OCI-LY1 (cell line): ENCODE results near the gene OR10H3.
A peak's percentile ranks its signal among the peaks of the same experiment; 100 is the strongest.

Source experiments
- H2AFZ ChIP-seq: fragments of 200-600 bp; sonication (generic), shearing (Covaris generic); 2 replicates; pipeline ENCODE4 v1.6.0; 2014; ENCODE audit warnings: antibody characterized with exemption, mild to moderate bottlenecking, low read length
- H3F3A ChIP-seq: fragments of 200-600 bp; sonication (generic), shearing (Covaris generic); 2 replicates; pipeline ENCODE4 v1.6.0; 2014; ENCODE audit warnings: mild to moderate bottlenecking, antibody characterized with exemption, low read length, moderate library complexity; ENCODE audit not compliant: insufficient read depth
- H3K27ac ChIP-seq: fragments of 200-600 bp; sonication (generic); 2 replicates; pipeline ENCODE4 v1.5.1; 2014; ENCODE audit warnings: low read length, mixed run types, mild to moderate bottlenecking, low read depth; ENCODE audit not compliant: poor library complexity, severe bottlenecking
- H3K27me3 ChIP-seq: fragments of 200-600 bp; sonication (generic); 2 replicates; pipeline ENCODE4 v1.6.0; 2014; ENCODE audit warnings: antibody characterized with exemption, mild to moderate bottlenecking, low read length, moderate library complexity; ENCODE audit not compliant: insufficient read depth
- H3K36me3 ChIP-seq: fragments of 200-600 bp; sonication (generic); 2 replicates; pipeline ENCODE4 v1.6.1; 2014; ENCODE audit warnings: mild to moderate bottlenecking, antibody characterized with exemption, low read length, moderate library complexity, mixed read lengths; ENCODE audit not compliant: insufficient read depth
- H3K4me1 ChIP-seq: fragments of 200-600 bp; sonication (generic); 2 replicates; pipeline ENCODE4 v1.5.1; 2014; ENCODE audit warnings: mild to moderate bottlenecking, low read length, moderate library complexity; ENCODE audit not compliant: insufficient read depth, severe bottlenecking
- H3K4me2 ChIP-seq: fragments of 200-600 bp; sonication (generic), shearing (Covaris generic); 2 replicates; pipeline ENCODE4 v1.6.1; 2014; ENCODE audit warnings: low read length
- H3K4me3 ChIP-seq: fragments of 200-600 bp; sonication (generic); 2 replicates; pipeline ENCODE4 v1.5.1; 2014; ENCODE audit warnings: low read length, low read depth, mild to moderate bottlenecking, mixed read lengths; ENCODE audit not compliant: poor library complexity, severe bottlenecking
- H3K79me2 ChIP-seq: fragments of 200-600 bp; shearing (Covaris generic); 2 replicates; pipeline ENCODE4 v1.6.1; 2016; ENCODE audit warnings: mixed run types, low read length, mixed read lengths; ENCODE audit not compliant: insufficient read depth
- H3K9ac ChIP-seq: fragments of 200-600 bp; sonication (generic), shearing (Covaris generic); 2 replicates; pipeline ENCODE4 v1.6.1; 2014; ENCODE audit warnings: mild to moderate bottlenecking, low read length, mixed read lengths
- H3K9me2 ChIP-seq: fragments of 200-600 bp; sonication (generic), shearing (Covaris generic); 2 replicates; pipeline ENCODE4 v1.6.1; 2014; ENCODE audit warnings: low read depth, mild to moderate bottlenecking, low read length, mixed read lengths
- H3K9me3 ChIP-seq: fragments of 200-600 bp; shearing (Covaris generic); 2 replicates; pipeline ENCODE4 v1.6.1; 2014; ENCODE audit warnings: low read length, mixed read lengths
- H4K20me1 ChIP-seq: fragments of 200-600 bp; sonication (generic), shearing (Covaris generic); 2 replicates; pipeline ENCODE4 v1.6.0; 2016; ENCODE audit warnings: mild to moderate bottlenecking, low read length; ENCODE audit not compliant: insufficient read depth
- EZH2 ChIP-seq: fragments of 200-600 bp; sonication (generic), shearing (Covaris generic); IDR thresholded peaks from 2 replicates; pipeline ENCODE4 v1.8.0; 2017; ENCODE audit warnings: borderline replicate concordance, mixed run types, mild to moderate bottlenecking, antibody characterized with exemption, low read length, moderate library complexity, mixed read lengths
- TF ChIP-seq, protein P1 (sequence below): fragments of 200-600 bp; sonication (generic), shearing (Covaris generic); IDR thresholded peaks from 2 replicates; pipeline ENCODE4 v1.5.1; 2017; ENCODE audit warnings: mild to moderate bottlenecking, antibody characterized with exemption, low read length, moderate library complexity, mixed read lengths

The OR10H3 gene

DNA sequence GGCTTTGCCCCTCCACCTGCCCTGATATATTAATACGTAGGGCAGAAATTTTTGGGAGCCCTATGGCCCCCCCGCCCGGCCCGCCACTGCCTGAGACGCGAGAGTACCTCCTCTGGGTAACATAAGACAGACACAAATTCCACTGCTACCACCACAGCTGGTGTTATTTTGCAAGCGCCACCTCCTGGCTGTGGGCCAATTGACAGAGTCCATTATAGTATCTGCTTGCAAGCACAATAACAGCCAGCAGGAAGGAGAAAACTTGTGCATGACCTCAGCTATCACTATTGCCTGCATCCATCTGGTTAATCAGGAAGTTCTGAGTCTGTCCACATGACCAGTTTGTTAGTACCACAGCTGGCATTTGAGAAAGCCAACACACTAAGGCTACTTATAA is 35.3 kb upstream of the OR10H3 start:
- Histone ChIP-seq H3K79me2 (no peaks in the 10 kb centered on the region), H3K4me2 (no peak overlapping the region), H3K36me3 (no peaks in the 10 kb centered on the region), H3K9ac (no peak overlapping the region), H4K20me1 (no peaks in the 10 kb centered on the region), H2AFZ (no peak overlapping the region), H3F3A (no peaks in the 10 kb centered on the region), H3K9me3 (no peaks in the 10 kb centered on the region), H3K4me3 (no peak overlapping the region), H3K27ac (no peak overlapping the region), H3K27me3 (no peaks in the 10 kb centered on the region), H3K4me1 (no peaks in the 10 kb centered on the region), H3K9me2 (no peaks in the 10 kb centered on the region)
- TF ChIP-seq, protein P1, sequence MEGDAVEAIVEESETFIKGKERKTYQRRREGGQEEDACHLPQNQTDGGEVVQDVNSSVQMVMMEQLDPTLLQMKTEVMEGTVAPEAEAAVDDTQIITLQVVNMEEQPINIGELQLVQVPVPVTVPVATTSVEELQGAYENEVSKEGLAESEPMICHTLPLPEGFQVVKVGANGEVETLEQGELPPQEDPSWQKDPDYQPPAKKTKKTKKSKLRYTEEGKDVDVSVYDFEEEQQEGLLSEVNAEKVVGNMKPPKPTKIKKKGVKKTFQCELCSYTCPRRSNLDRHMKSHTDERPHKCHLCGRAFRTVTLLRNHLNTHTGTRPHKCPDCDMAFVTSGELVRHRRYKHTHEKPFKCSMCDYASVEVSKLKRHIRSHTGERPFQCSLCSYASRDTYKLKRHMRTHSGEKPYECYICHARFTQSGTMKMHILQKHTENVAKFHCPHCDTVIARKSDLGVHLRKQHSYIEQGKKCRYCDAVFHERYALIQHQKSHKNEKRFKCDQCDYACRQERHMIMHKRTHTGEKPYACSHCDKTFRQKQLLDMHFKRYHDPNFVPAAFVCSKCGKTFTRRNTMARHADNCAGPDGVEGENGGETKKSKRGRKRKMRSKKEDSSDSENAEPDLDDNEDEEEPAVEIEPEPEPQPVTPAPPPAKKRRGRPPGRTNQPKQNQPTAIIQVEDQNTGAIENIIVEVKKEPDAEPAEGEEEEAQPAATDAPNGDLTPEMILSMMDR = peak; percentile 41; the same call in 1 of the 2 replicates
- TF ChIP-seq EZH2 = no peak

DNA sequence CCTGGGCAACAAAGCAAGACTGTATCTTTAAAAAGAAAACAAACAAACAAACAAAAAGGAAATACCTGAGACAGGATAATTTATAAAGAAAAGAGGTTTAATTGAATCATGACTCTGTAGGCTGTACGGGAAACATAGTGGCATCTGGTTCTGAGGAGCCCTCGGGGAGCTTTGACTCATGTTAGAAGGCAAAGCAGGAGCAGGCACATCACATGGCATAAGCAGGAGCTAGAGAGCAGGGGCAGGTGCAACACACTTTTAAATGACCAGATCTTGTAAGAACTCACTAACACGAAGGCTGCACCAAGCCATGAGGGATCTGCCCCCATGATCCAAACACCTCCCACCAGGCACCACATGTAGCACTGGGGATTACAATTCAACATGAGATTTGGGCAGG is 23.1 kb upstream of the OR10H3 start:
- no peaks in the 10 kb centered on the region for H3K27me3 ChIP-seq
- no peak overlapping the region for H3K9ac ChIP-seq
- H3K9me3 ChIP-seq = no peaks in the 10 kb centered on the region
- no peak overlapping the region for H3K27ac ChIP-seq
- H4K20me1 ChIP-seq = no peaks in the 10 kb centered on the region
- no peak overlapping the region for H3K4me2 ChIP-seq
- no peaks in the 10 kb centered on the region for H3F3A ChIP-seq
- H3K4me3 ChIP-seq = no peak overlapping the region
- no peaks in the 10 kb centered on the region for H3K4me1 ChIP-seq
- no peaks in the 10 kb centered on the region for H3K79me2 ChIP-seq
- H3K36me3 ChIP-seq = no peaks in the 10 kb centered on the region
- no peaks in the 10 kb centered on the region for H3K9me2 ChIP-seq
- TF ChIP-seq EZH2 = no peak
- TF ChIP-seq, protein P1 = no peak
- H2AFZ ChIP-seq = no peak overlapping the region

DNA sequence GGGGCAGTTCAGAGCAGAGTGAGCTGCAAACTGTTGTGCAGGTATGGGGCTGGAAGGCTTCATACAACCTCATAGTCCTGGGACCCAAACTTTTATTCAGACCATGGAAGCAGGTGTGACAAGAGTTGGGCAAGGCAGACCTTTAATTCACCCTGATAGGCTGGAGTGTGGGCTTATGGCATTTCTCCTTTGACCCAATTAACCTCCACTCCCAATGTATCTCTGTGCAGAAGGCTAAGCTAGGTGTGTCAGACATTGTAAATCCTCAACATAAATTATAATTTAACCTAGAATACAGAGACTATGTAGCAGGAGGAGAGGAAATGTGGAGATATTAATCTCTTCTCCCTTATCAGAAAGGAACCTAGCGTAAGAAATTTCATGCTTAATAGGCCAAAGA is 22.1 kb upstream of the OR10H3 start:
- no peaks in the 10 kb centered on the region for H3K9me2 ChIP-seq
- H3K4me2 ChIP-seq = no peak overlapping the region
- no peaks in the 10 kb centered on the region for H3K4me1 ChIP-seq
- H4K20me1 ChIP-seq = no peaks in the 10 kb centered on the region
- H3K4me3 ChIP-seq = no peak overlapping the region
- no peaks in the 10 kb centered on the region for H3K36me3 ChIP-seq
- H3F3A ChIP-seq = no peaks in the 10 kb centered on the region
- no peak for TF ChIP-seq EZH2
- TF ChIP-seq, protein P1 = no peak
- H3K79me2 ChIP-seq = no peaks in the 10 kb centered on the region
- H3K9me3 ChIP-seq = no peaks in the 10 kb centered on the region
- no peak overlapping the region for H3K9ac ChIP-seq
- H3K27ac ChIP-seq = no peak overlapping the region
- H3K27me3 ChIP-seq = no peaks in the 10 kb centered on the region
- no peak overlapping the region for H2AFZ ChIP-seq
